Activated B cell treated with CpG ODN at 0.5 μM for 24 hours (primary cell): Measurements from ENCODE around the gene SPIN1. TPM values are rescaled to one million over a fixed set of nuclear protein-coding genes. Genes with fewer than 3 reads are reported as not detected.

Experiments
- ATAC-seq: fragments of 200-7000 bp; cut with Tn5 transposase; one replicate; pipeline ENCODE4 v1.10.0; 2021; ENCODE audit warnings: low read depth, mild to moderate bottlenecking, moderate library complexity
- CTCF ChIA-PET: fragments of 350-600 bp; sonication (Branson Sonifier 250); formaldehyde crosslinking; loops from one replicate; lab custom pipeline; 2021; ENCODE audit warnings: antibody characterized with exemption; lab: Charles Lee
- POLR2A ChIA-PET: fragments of 350-600 bp; sonication (Branson Sonifier 250); formaldehyde crosslinking; loops from one replicate; lab custom pipeline; 2021; ENCODE audit warnings: antibody characterized with exemption; lab: Charles Lee
- DNase-seq: peaks from one replicate; pipeline ENCODE4 v3.0.0; 2022
- H3K27ac Mint-ChIP-seq: one replicate; pipeline ENCODE4 v1.8.0; 2020; ENCODE audit warnings: mixed read lengths
- H3K27me3 Mint-ChIP-seq: one replicate; pipeline ENCODE4 v1.8.0; 2021; ENCODE audit warnings: mixed read lengths
- H3K36me3 Mint-ChIP-seq: one replicate; pipeline ENCODE4 v1.8.0; 2021; ENCODE audit warnings: low read depth, mixed read lengths
- H3K4me1 Mint-ChIP-seq: one replicate; pipeline ENCODE4 v1.8.0; 2021; ENCODE audit warnings: mixed read lengths
- H3K4me3 Mint-ChIP-seq: one replicate; pipeline ENCODE4 v1.8.0; 2020; ENCODE audit warnings: mild to moderate bottlenecking, mixed read lengths
- H3K9me3 Mint-ChIP-seq: one replicate; pipeline ENCODE4 v1.8.0; 2020; ENCODE audit warnings: mixed read lengths
- CTCF ChIP-seq: fragments of 200-600 bp; IDR thresholded peaks from one replicate; pipeline ENCODE4 v1.8.0; 2022; ENCODE audit warnings: antibody characterized with exemption, mild to moderate bottlenecking
- intact Hi-C: fragments of 100-400 bp; cut with micrococcal nuclease; formaldehyde crosslinking; loops from one replicate; pipeline ENCODE4 v1.15.1; 2024
- total RNA-seq: library from RNA; stranded (reverse); gene quantifications from 2 replicates; pipeline ENCODE4 v1.2.3, GENCODE V29; 2022

Gene SPIN1
- total RNA-seq, 1 donor from 2014 or later: 20.7 TPM

GRCh38 chr9:88433583-88434255 lies 45.5 kb downstream of the SPIN1 start:
- peaks cover 2% of the 10 kb centered on the region for H3K4me1 Mint-ChIP-seq
- peaks cover 2% of the 10 kb centered on the region for H3K9me3 Mint-ChIP-seq
- H3K27me3 Mint-ChIP-seq: no peaks in the 10 kb centered on the region
- H3K36me3 Mint-ChIP-seq: peaks cover 70% of the 10 kb centered on the region
- no peak for TF ChIP-seq CTCF
- intact Hi-C loops: no loop called here
- CTCF ChIA-PET: no interaction called here
- ATAC-seq (no peak), DNase-seq (no peak)
- no peak overlapping the region for H3K4me3 Mint-ChIP-seq
- no peak overlapping the region for H3K27ac Mint-ChIP-seq
- POLR2A ChIA-PET: no interaction called here

GRCh38 chr9:88435336-88435735 lies 47.1 kb downstream of the SPIN1 start:
- DNase-seq (no peak), ATAC-seq (no peak)
- intact Hi-C loops: no loop called here
- H3K4me1 Mint-ChIP-seq: peaks cover 8% of the 10 kb centered on the region
- H3K4me3 Mint-ChIP-seq: no peak overlapping the region
- TF ChIP-seq CTCF: no peak
- POLR2A ChIA-PET: no interaction called here
- no peaks in the 10 kb centered on the region for H3K27me3 Mint-ChIP-seq
- H3K9me3 Mint-ChIP-seq: peaks cover 2% of the 10 kb centered on the region
- CTCF ChIA-PET: no interaction called here
- peaks cover 59% of the 10 kb centered on the region for H3K36me3 Mint-ChIP-seq
- no peak overlapping the region for H3K27ac Mint-ChIP-seq

GRCh38 chr9:88436379-88436778 lies 48.1 kb downstream of the SPIN1 start:
- ATAC-seq (no peak), DNase-seq (no peak)
- intact Hi-C loops: no loop called here
- ChIA-PET CTCF (no interaction called here), POLR2A (no interaction called here)
- Mint-ChIP-seq H3K4me3 (no peak overlapping the region), H3K9me3 (peaks cover 2% of the 10 kb centered on the region), H3K36me3 (peaks cover 59% of the 10 kb centered on the region), H3K4me1 (peaks cover 8% of the 10 kb centered on the region), H3K27ac (no peak overlapping the region), H3K27me3 (no peaks in the 10 kb centered on the region)
- no peak for TF ChIP-seq CTCF

- DNase-seq: no peak
- Mint-ChIP-seq H3K27ac (no peak overlapping the region), H3K9me3 (peaks cover 2% of the 10 kb centered on the region), H3K36me3 (peaks cover 61% of the 10 kb centered on the region), H3K4me3 (no peak overlapping the region), H3K4me1 (peaks cover 8% of the 10 kb centered on the region), H3K27me3 (no peaks in the 10 kb centered on the region)
- POLR2A ChIA-PET: no interaction called here
- intact Hi-C loops: no loop called here
- CTCF ChIA-PET: interaction anchor here (0.6 kb wide), 1 partner anchor 560 kb away, joined by 3 read pairs; no protein-coding TSS in a partner anchor
- no peak for ATAC-seq
- no peak for TF ChIP-seq CTCF
These were observed 49.2 kb downstream of the SPIN1 start for GRCh38 chr9:88437210-88438146.

GRCh38 chr9:88438811-88439210 lies 50.6 kb downstream of the SPIN1 start:
- Mint-ChIP-seq H3K4me3 (no peak overlapping the region), H3K9me3 (peaks cover 2% of the 10 kb centered on the region), H3K36me3 (peaks cover 56% of the 10 kb centered on the region), H3K27ac (no peak overlapping the region), H3K4me1 (peaks cover 8% of the 10 kb centered on the region), H3K27me3 (no peaks in the 10 kb centered on the region)
- no peak for ATAC-seq
- intact Hi-C loops: no loop called here
- no peak for TF ChIP-seq CTCF
- DNase-seq: no peak
- CTCF ChIA-PET: no interaction called here
- POLR2A ChIA-PET: no interaction called here
